Astrocyte (in vitro differentiated cells and primary cell): ENCODE data around the gene TENT4A. TPM values are rescaled to one million over a fixed set of nuclear protein-coding genes. Genes with fewer than 3 reads are reported as not detected.

Experiments used
- DNase-seq: peaks from one replicate; pipeline ENCODE4 v3.0.0-alpha.2; 2010; ENCODE audit warnings: low read depth
- FAIRE-seq: peaks from 2 replicates; lab custom pipeline; 2011; peaks lifted over from hg19 to GRCh38; lab: Jason Lieb, UNC
- H2AFZ ChIP-seq: 2 replicates; pipeline ENCODE4 v1.6.0; 2012; ENCODE audit warnings: low read depth, low read length, inconsistent platforms
- H3K27ac ChIP-seq: 2 replicates; pipeline ENCODE4 v1.5.1; 2011; ENCODE audit warnings: low read depth, low read length, inconsistent platforms
- H3K27me3 ChIP-seq: 2 replicates; pipeline ENCODE4 v1.6.0; 2011; ENCODE audit warnings: low read length, inconsistent platforms; ENCODE audit not compliant: insufficient read depth
- H3K36me3 ChIP-seq: 2 replicates; pipeline ENCODE4 v1.5.1; 2011; ENCODE audit warnings: low read length, inconsistent platforms; ENCODE audit not compliant: insufficient read depth
- H3K4me1 ChIP-seq: 2 replicates; pipeline ENCODE4 v1.5.1; 2011; ENCODE audit warnings: low read length, inconsistent platforms; ENCODE audit not compliant: insufficient read depth
- H3K4me2 ChIP-seq: 2 replicates; pipeline ENCODE4 v1.6.0; 2012; ENCODE audit warnings: low read length, inconsistent platforms
- H3K4me3 ChIP-seq: 2 replicates; pipeline ENCODE4 v1.5.1; 2011; ENCODE audit warnings: low read depth, mild to moderate bottlenecking, low read length, inconsistent platforms; ENCODE audit not compliant: insufficient read depth
- H3K79me2 ChIP-seq: 2 replicates; pipeline ENCODE4 v1.6.0; 2012; ENCODE audit warnings: mild to moderate bottlenecking, low read length, inconsistent platforms; ENCODE audit not compliant: insufficient read depth
- H3K9ac ChIP-seq: 2 replicates; pipeline ENCODE4 v1.6.0; 2012; ENCODE audit warnings: mild to moderate bottlenecking, low read length, inconsistent platforms
- H3K9me3 ChIP-seq: 2 replicates; pipeline ENCODE4 v1.5.1; 2012; ENCODE audit warnings: low read depth, mild to moderate bottlenecking, low read length, inconsistent platforms; ENCODE audit not compliant: insufficient read depth
- H4K20me1 ChIP-seq: 2 replicates; pipeline ENCODE4 v1.6.0; 2012; ENCODE audit warnings: low read length, inconsistent platforms; ENCODE audit not compliant: insufficient read depth
- H3K27ac Mint-ChIP-seq: one replicate; pipeline ENCODE4 v1.8.0; 2021; ENCODE audit warnings: mild to moderate bottlenecking, mixed read lengths; ENCODE audit not compliant: unreplicated experiment
- H3K27me3 Mint-ChIP-seq: one replicate; pipeline ENCODE4 v1.8.0; 2021; ENCODE audit warnings: low read depth, mixed read lengths; ENCODE audit not compliant: unreplicated experiment
- H3K36me3 Mint-ChIP-seq: one replicate; pipeline ENCODE4 v1.8.0; 2021; ENCODE audit warnings: low read depth, mixed read lengths; ENCODE audit not compliant: unreplicated experiment
- H3K4me1 Mint-ChIP-seq: one replicate; pipeline ENCODE4 v1.8.0; 2021; ENCODE audit warnings: low read depth, mixed read lengths; ENCODE audit not compliant: unreplicated experiment
- H3K4me3 Mint-ChIP-seq: one replicate; pipeline ENCODE4 v1.8.0; 2021; ENCODE audit warnings: mild to moderate bottlenecking, moderate library complexity, mixed read lengths; ENCODE audit not compliant: unreplicated experiment
- H3K9me3 Mint-ChIP-seq: one replicate; pipeline ENCODE4 v1.8.0; 2021; ENCODE audit warnings: mild to moderate bottlenecking, mixed read lengths; ENCODE audit not compliant: unreplicated experiment
- EZH2 ChIP-seq: IDR thresholded peaks from 2 replicates; pipeline ENCODE4 v1.6.1; 2012; ENCODE audit warnings: mild to moderate bottlenecking, low read length, inconsistent platforms; ENCODE audit not compliant: insufficient read depth
- total RNA-seq: library from RNA; stranded (reverse); gene quantifications from 2 replicates; pipeline ENCODE4 v1.2.1, GENCODE V29; 2021
- TF ChIP-seq, protein P1 (sequence below): IDR thresholded peaks from 2 replicates; pipeline ENCODE4 v1.5.1; 2011; ENCODE audit warnings: low read depth, mild to moderate bottlenecking, inconsistent platforms, low read length, moderate library complexity; ENCODE audit not compliant: insufficient read depth

Gene TENT4A
- total RNA-seq, 1 donor from 2014 or later = 18.8 TPM

DNA sequence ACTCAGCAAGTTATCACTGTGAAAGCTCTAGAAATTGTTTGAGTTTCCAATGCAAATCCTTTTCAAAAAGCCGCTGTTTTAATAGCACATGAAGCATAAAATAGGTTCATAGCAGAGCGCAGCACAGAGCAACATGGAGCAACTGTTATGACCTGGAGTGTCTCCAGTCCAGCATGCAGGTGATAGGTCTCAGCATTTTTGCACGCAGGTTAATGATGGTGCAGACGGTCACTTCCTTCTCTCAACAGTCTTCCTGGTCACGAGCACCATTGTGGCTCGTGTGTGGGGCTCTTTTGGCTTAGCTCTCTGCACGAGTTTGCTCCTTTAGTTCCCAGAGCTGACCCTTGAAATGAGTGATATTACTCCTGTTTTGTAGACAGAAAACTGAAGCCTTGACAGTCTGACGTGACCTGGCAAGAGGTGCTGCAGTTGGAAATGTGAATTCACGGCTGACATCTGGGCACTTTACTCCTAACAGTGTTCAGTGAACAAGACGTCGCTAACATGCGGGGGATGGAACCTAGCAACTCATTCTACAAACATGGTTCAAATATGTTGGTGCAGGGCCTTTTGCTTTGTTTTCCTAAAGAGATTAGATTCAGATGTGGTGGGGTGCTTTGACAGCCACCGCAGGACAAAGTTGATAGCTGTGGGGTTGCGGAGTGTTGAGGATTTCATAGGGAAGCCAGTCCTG lies 10.0 kb downstream of the TENT4A start:
- Histone ChIP-seq H3K9me3 (no peaks in the 10 kb centered on the region), H4K20me1 (peaks cover 96% of the 10 kb centered on the region), H2AFZ (no peak overlapping the region), H3K27ac (no peak overlapping the region), H3K4me3 (no peak overlapping the region), H3K4me2 (peak overlapping the region; percentile 25), H3K79me2 (peaks cover 98% of the 10 kb centered on the region), H3K4me1 (peaks cover 18% of the 10 kb centered on the region), H3K9ac (no peak overlapping the region), H3K36me3 (no peaks in the 10 kb centered on the region), H3K27me3 (no peaks in the 10 kb centered on the region)
- no peak for TF ChIP-seq EZH2
- TF ChIP-seq, protein P1, sequence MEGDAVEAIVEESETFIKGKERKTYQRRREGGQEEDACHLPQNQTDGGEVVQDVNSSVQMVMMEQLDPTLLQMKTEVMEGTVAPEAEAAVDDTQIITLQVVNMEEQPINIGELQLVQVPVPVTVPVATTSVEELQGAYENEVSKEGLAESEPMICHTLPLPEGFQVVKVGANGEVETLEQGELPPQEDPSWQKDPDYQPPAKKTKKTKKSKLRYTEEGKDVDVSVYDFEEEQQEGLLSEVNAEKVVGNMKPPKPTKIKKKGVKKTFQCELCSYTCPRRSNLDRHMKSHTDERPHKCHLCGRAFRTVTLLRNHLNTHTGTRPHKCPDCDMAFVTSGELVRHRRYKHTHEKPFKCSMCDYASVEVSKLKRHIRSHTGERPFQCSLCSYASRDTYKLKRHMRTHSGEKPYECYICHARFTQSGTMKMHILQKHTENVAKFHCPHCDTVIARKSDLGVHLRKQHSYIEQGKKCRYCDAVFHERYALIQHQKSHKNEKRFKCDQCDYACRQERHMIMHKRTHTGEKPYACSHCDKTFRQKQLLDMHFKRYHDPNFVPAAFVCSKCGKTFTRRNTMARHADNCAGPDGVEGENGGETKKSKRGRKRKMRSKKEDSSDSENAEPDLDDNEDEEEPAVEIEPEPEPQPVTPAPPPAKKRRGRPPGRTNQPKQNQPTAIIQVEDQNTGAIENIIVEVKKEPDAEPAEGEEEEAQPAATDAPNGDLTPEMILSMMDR = no peak
- Mint-ChIP-seq H3K4me3 (no peak overlapping the region), H3K9me3 (peaks cover 3% of the 10 kb centered on the region), H3K36me3 (peaks cover 13% of the 10 kb centered on the region), H3K27me3 (no peaks in the 10 kb centered on the region), H3K4me1 (peaks cover 50% of the 10 kb centered on the region), H3K27ac (no peak overlapping the region)
- DNase-seq (no peak), FAIRE-seq (no peak)

DNA sequence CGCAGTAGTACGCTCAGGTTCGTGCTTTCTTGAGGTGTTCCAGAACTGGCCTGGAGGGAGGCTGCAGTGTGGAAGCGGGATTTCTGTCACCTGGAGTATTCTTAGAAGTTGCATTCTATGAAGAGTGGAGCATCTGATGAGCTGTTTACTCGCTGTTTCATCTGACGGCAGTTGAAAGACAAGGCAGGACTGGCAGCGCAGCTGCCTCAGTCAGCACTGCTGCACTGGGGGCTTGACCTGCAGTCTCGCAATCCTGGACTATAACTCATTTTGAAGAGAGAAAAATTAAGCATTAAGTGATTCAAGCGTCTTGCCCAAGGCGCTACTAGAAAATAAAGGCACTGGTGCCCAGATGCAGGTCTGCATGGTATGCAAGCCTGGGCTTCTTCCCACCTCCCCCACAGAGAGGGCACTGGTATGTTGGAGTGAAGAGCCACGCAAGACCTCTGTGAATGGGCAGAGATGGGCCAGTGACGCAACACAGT lies 10.6 kb downstream of the TENT4A start:
- H3K36me3 ChIP-seq = no peaks in the 10 kb centered on the region
- peak overlapping the region; percentile 25 for H3K4me2 ChIP-seq
- no peaks in the 10 kb centered on the region for H3K27me3 ChIP-seq
- peaks cover 3% of the 10 kb centered on the region for H3K9me3 Mint-ChIP-seq
- peaks cover 94% of the 10 kb centered on the region for H4K20me1 ChIP-seq
- H3K4me3 ChIP-seq = no peak overlapping the region
- no peaks in the 10 kb centered on the region for H3K9me3 ChIP-seq
- H3K79me2 ChIP-seq = peaks cover 98% of the 10 kb centered on the region
- no peak overlapping the region for H3K27ac ChIP-seq
- no peak overlapping the region for H2AFZ ChIP-seq
- no peak overlapping the region for H3K4me3 Mint-ChIP-seq
- DNase-seq (no peak), FAIRE-seq (no peak)
- H3K4me1 Mint-ChIP-seq = peaks cover 53% of the 10 kb centered on the region
- no peak overlapping the region for H3K9ac ChIP-seq
- H3K27me3 Mint-ChIP-seq = no peaks in the 10 kb centered on the region
- H3K27ac Mint-ChIP-seq = no peak overlapping the region
- peaks cover 18% of the 10 kb centered on the region for H3K4me1 ChIP-seq
- peaks cover 13% of the 10 kb centered on the region for H3K36me3 Mint-ChIP-seq
- TF ChIP-seq, protein P1 = no peak
- TF ChIP-seq EZH2 = no peak
